GM12873 (cell line): ENCODE data around the gene TECTA.

Experiments used
- CTCF ChIP-seq: IDR thresholded peaks from 2 replicates; pipeline ENCODE4 v1.5.1; 2012; ENCODE audit warnings: low read depth, mild to moderate bottlenecking, moderate library complexity, low read length, control low read depth; ENCODE audit not compliant: insufficient read depth; ENCODE audit errors: missing control alignments

The TECTA gene

GRCh38 chr11:121063728-121064127 is 37.3 kb upstream of the TECTA start:
- peak; percentile 44 for TF ChIP-seq CTCF

- no peak for TF ChIP-seq CTCF
Observed at GRCh38 chr11:121066623-121067022, 34.4 kb upstream of the TECTA start.

- TF ChIP-seq CTCF: no peak
Observed at GRCh38 chr11:121067026-121067425, 34.0 kb upstream of the TECTA start.

GRCh38 chr11:121067453-121067852 is 33.6 kb upstream of the TECTA start:
- TF ChIP-seq CTCF: no peak

GRCh38 chr11:121067962-121068647 is 32.9 kb upstream of the TECTA start:
- TF ChIP-seq CTCF: no peak

GRCh38 chr11:121068787-121069186 is 32.3 kb upstream of the TECTA start:
- TF ChIP-seq CTCF: no peak

GRCh38 chr11:121070951-121071845 is 29.8 kb upstream of the TECTA start:
- TF ChIP-seq CTCF: no peak
